Activated T-cell treated with anti-CD3 and anti-CD28 coated beads for 4 hours (primary cell): Measurements from ENCODE around the gene LYSMD1.
"Not testable (repeated sequence)": the region's sequence is repeated elsewhere in the genome, so short reads cannot be mapped to it uniquely, and the experiment has no call there.

ENCODE experiments used
- DNase-seq: peaks from one replicate; pipeline ENCODE4 v3.0.0-alpha.2; 2020

Gene LYSMD1, protein sequence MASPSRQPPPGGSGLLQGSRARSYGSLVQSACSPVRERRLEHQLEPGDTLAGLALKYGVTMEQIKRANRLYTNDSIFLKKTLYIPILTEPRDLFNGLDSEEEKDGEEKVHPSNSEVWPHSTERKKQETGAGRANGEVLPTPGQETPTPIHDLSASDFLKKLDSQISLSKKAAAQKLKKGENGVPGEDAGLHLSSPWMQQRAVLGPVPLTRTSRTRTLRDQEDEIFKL

DNA sequence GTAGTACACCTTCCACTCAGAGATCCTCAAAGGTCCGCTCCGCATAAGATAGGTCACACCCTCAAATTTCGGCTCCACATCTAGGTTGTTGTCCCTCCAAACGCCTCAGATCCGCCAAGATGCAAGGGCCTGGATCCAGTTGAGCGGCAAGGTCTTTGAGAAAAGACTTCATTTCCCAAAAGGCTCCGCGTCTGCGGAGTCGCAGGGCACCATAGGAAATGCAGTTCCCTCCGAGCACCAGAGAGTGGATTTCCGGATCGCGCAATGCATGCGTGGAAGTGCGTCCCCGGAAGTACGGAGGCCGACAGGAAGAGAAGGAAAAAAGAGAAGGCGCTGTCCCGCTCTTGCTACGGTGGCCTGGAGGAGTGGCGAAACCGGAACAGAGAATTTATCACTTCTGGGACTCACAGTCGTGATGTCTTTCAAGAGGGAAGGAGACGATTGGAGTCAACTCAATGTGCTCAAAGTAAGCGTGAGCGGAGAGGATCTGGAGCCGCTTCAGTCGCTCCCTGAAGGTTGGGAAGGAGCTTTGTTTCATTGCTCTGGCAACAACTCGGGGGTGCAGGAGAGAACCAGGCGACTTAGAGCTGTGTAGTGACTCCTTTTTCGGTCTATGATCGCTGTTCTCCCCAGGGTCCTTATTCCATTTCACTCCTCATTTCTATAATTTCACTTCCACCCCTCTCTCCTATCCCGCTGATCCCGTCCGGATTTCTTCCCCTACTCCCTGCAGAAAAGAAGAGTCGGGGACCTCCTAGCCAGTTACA, at the start of gene LYSMD1, which contains the start of gene SCNM1:
LYSMD1 (minus strand) TSS at position 165 of the 767 bp plus-strand sequence. CDS start 644 bp downstream, outside the sequence.
SCNM1 (plus strand) TSS at position 407 of the 767 bp plus-strand sequence; CDS start at position 416, 9 bp downstream.
- peak; percentile 91 for DNase-seq

DNA sequence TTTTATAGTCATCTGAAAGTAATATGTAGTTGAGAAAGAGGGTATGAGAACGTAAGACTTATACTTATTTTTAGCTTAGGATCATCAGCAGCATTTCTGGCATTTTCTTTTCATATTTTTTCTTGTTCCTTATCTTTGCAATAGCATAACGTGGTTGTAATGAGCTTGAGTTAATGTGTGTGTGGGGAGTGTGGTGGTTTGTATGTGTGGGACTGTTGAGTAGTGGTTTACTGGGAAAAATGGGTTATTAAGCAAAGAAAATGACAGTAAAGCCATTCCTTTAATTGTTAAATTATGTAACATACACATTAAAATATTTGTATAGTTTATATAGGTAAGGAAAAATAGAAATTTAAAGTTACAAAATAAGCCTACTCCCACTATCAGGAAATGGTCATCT, 47.9 kb upstream of the LYSMD1 start:
- no peak for DNase-seq

DNA sequence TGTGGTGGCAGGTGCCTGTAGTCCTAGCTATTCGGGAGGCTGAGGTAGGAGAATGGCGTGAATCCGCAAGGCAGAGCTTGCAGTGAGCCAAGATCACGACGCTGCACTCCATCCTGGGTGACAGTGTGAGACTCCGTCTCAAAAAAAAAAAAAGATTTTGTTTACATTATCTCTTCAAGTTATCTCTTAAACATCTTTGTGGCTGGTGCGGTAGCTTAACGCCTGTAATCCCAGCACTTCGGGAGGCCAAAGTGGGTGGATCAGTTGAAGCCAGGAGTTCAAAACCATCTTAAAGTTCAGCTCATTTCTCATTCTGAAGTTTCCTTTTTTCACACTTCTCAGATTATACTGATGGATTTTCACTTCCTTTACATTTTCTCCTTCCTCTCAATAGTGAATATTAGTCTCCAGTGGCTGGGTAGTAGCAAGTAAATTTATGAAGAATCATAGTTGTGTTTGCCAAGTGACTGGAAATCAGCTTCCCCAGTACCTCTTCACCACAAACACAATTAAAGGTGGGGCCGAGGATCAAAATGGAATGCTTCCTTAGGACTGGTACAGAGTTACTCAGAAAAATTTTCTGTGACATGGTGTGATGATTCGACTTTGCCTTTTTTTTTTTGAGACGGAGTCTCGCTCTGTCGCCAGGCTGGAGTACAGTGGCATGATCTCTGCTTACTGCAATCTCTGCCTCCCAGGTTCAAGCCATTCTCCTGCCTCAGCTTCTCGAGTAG, 46.4 kb upstream of the LYSMD1 start:
- DNase-seq, result no peak

DNA sequence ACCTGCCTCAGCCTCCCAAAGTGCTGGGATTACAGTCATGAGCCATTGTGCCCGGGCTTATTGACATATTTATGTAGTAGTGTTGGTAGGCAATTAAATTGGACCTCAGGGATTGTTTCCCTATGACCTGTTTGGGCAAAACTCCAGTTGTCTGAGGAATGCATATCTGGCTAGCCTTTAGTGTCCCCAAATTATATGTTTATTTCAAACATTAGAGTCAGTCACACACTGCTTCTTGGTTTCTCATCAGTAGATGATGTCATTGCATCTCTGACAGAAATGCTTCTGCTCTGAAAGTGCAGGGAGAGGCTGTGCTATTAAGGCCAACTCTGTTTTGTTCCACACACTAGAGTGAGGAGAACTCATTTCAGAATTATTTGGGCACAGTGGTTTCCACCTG, 45.1 kb upstream of the LYSMD1 start:
- DNase-seq, result no peak

DNA sequence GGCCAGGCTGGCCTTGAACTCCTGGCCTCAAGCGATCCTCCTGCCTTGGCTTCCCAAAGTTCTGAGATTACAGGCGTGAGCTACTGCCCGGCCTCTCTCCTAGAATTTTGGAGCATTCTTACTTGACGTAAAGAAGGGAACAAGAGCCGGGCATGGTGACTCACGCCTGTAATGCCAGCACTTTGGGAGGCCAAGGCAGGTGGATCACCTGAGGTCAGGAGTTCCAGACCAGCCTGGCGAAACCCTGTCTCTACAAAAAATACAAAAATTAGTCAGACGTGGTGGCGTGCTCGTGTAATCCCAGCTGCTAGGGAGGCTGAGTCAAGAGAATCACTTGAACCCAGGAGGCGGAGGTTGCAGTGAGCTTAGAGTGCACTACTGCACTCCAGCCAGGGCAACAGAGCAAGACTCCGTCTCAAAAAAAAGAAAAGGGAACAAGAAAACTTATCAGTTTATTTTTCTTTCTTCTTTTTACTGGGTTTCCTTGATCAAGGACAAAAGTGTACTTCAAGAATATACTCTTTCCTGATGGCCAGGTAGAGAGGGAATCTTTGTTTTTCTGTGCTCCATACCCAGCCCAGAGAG, 39.8 kb upstream of the LYSMD1 start:
- not testable (repeated sequence) for DNase-seq

DNA sequence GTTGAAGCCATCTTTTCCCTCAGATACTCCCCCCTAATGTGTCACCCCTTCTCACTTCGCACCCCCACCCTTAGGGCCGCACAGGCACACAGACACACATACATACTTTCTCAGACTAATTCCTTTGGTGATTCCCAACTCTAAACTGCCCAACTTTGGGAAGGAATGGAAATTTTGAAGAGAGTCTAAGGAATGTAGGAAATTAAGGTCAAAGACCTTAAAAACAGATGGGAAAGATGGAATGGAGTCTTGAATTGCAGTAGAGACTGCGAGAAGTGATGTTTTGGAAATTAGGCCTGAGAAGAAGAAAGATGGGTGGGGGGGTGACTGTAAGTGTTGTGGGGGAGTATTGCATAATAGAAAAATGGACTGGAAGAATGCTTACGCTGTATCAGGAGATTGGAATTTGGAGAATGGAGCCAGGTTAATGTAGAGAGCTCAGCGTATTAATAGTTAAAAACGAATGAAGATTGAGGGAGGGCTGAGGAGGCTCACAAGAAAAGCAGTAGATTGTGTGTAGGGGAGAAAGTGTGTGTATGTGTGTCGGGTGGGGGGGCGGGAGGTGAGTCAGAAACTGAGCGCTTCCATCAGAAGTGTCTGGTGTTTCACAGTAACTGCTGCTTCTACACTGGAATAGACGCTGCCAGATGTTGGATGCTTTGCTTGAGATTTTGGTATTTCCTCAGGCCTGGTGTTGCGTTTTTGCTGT, 34.3 kb upstream of the LYSMD1 start:
- no peak for DNase-seq

DNA sequence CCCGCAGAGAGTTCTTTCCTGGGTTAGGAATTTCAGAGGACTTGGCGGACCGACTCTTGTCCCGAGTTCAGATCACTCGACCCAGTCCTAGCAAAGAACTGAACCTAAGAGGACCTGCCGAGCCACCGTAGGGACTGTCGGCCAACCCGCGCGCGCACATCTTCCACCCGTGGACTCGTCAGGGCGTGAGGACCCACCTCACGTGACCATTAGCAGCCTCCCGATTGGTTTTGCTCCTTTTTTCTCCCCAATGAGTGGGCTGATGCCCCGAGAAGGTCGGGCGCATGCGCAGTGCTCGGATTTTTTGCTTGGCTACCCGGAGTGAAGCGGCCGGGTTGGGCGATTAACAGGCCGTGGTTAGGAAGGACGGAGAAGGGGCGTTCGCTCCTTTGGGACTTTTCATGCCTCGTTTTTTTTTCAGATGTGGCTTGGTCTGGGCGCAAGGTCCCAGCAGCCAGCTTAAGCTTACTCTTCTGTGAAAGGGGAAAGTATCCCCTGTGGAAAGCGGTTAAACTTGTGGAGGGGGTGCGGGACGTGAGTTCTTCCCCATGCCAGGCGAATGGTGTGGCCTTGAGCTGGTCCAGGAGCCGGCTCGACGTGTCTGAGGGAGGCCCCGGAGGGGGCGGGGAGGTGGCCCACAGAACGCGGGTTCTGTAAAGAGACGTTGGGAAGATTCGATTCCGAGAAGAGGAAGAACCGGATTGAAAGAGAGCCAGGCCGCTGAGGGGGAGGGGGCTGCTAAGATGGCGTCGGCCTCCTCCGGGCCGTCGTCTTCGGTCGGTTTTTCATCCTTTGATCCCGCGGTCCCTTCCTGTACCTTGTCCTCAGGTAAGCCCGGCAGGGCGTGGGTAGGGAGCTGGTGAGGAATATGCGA, 32.8 kb upstream of the LYSMD1 start, which contains the start of gene PIP5K1A:
PIP5K1A (plus strand) TSS at position 299 of the 874 bp plus-strand sequence; CDS start at position 744, 445 bp downstream.
- peak; percentile 97 for DNase-seq

DNA sequence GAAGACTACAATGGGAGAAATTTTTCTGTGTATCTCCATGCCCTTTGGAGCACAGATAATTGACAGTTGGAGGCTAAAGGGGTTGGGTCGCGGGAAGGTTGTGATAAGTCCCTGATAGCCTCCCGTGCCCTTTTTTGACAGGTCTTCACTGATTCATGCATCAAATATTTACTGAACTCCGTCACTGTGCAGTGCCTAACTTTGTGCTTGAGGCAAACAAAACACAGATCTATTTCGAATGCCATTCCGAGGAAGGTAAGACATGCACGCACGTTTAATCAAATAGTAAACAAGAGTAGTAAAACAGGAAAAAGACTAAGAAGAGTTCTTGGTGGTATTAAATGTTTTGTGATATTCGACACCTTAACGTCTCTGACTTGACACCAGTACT, 32.2 kb upstream of the LYSMD1 start:
- no peak for DNase-seq

DNA sequence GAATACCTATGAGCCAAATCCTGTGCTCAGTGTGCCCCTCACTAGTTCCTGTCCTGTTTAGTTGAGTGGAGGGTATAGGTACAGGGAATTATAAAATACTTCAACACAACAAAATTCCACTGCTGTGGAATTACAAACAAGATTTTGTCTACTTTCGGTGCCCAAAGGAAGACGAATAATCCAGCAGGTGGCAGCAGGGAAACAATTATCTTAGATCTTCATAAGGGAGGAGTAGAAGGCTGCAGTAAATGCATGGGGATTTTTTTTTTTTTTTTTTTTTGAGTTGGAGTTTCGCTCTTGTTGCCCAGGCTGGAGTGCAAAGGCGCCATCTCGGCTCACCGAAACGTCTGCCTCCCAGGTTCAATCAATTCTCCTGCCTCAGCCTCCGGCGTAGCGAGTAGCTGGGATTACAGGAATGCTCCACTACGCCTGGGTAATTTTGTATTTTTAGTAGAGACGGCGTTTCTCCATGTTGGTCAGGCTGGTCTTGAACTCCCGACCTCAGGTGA, 30.6 kb upstream of the LYSMD1 start:
- DNase-seq, result peak; percentile 38

DNA sequence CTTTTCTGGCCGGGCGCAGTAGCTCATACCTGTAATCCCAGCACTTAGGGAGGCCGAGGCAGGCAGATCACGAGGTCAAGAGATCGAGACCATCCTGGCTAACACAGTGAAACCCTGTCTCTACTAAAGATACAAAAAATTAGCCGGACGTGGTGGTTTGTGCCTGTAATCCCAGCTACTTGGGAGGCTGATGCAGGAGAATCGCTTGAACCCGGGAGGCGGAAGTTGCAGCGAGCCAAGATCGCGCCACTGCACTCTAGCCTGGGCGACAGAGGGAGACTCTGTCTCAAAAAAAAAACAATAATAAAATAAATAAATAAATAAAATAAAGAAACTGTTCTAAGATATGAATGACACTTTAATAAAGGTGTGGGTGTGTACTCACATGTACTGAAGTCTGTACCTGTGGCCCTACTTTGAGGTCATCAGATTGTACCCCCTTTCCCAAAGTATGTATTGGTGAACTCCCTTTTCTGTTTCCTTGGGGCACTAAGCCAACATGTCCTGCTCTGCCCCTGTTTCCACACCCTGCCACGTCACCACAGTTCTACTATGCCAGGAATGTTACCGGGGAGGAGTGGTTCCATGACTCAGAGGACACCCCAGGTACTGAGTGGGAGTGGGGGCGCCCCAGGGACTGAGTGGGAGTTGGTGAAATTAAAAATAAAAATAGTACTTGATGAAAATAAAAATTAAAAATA, 29.3 kb upstream of the LYSMD1 start:
- not testable (repeated sequence) for DNase-seq

DNA sequence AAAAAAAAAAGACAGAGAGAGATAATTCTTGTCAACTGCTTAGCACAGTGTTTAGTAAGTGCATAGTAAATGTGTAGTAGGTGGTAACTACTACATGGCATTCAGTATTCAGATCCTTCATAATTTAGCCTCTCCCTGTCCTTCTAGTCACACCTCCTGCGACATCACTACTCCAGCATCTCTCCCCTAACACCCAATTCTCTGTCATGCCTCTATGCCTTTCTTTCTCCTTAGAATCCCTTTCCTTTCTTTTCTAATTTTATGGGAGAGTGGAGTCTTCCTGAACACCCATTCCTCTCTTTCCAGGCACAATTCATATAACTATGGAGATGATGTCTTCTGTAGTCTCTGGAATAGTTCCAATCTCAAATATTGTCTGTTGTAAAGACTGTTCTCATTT, 28.2 kb upstream of the LYSMD1 start:
- DNase-seq, result no peak

DNA sequence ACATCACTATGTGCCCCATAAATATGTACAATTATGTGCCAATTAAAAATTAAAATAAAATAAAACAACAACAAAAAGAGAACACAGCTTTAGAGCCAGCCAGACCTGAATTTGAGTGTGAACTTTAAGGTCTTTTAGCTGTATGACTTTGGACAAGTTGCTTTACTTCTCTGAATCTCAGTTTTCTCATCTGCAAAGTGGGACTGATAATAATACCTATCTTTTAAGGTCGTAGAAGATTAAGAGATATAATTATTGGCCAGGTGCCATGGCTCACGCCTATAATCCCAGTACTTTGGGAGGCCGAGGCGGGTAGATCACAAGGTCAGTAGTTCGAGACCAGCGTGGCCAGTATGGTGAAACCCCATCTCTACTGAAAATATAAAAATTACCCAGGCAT, 27.6 kb upstream of the LYSMD1 start:
- no peak for DNase-seq

DNA sequence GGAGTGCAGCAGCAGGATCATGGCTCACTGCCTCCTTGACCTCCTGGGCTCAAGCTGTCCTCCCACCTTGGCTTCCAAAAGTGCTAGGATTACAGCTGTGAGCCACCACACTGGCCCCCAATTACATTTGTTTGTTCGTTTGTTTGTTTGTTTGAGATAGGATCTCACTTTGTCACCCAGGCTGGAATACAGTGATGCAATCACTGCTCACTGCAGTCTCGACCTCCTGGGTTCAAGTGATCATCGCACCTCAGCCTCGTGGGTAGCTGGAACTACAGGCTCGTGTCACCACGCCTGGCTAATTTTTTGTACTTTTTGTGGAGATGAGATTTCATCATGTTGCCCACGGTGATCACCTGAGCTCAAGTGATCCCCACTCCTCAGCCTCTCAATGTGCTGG, 26.3 kb upstream of the LYSMD1 start:
- no peak for DNase-seq

DNA sequence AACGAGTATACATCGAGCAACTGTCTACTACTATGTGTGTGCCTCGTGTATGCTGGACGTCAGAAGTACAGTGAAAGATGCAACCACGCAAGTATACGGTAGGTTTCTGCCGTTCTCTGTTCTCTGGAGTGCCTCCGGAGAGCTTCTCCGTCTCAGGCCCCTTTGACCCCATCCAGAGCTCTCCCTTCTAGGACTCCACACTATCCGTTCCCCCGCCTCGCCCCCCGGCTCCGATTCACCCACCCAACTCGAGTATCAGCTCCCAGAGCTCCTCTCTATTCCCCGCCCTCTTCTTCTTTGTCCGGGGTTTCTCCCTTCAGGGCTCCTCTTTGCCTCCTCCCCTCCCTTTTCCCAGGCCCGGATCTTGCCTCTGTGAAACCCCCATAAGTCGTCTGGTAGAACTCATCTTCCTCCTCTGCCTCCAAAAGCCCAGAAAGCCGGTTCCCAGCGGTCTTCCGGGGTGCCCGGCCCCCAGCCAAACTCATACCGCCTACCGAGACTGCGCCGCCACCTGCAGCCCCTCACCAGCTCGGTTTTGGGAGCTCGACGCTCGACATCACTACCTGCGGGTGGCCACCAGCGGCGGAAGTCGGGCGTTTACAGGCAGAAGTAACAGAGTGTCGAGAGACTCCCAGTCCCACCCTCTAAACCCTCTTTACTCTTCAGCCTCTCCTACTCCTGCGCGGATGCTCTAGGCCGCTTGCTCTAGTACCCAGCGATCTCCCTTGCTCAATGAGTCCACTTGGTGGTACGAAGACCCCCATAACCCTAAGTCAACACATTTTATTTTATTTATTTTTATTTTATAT, 24.1 kb upstream of the LYSMD1 start, which contains the start of gene VPS72:
VPS72 (minus strand) TSS at position 561 of the 809 bp plus-strand sequence; CDS start at position 485, 76 bp downstream.
- DNase-seq, result peak; percentile 69

DNA sequence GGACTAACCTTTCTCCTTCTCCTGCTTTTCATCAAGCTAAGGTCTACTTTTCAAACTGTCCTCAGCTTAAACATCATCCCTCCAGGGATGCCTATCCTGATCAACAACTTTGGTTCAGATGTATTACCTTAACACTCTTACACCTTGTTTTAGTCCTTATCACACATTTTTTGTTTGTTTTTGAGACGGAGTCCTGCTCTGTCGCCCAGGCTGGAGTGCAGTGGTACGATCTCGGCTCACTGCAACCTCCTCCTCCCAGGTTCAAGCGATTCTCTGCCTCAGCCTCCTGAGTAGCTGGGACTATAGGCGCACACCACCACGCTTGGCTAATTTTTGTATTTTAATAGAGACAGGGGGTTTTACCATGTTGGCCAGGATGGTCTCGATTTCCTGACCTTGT, 23.0 kb upstream of the LYSMD1 start:
- not testable (repeated sequence) for DNase-seq

DNA sequence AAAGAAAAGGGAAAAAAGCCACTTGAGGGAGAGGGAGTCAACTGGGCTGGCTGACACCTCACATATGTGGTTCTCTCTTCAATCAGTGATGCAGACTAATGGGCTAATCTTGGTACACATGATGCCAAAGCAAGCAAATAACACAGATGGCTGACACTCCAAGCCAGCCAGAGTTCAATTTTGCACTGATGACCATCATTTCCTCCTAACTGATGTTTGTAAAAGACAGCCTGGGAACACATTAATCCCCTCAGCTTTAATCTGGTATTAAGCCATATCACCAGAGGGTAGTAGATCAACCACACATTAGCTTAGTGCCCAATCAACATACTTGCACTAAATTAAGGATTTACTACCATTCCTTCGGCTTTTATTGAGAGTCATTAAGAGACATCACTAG, 21.5 kb upstream of the LYSMD1 start:
- no peak for DNase-seq

DNA sequence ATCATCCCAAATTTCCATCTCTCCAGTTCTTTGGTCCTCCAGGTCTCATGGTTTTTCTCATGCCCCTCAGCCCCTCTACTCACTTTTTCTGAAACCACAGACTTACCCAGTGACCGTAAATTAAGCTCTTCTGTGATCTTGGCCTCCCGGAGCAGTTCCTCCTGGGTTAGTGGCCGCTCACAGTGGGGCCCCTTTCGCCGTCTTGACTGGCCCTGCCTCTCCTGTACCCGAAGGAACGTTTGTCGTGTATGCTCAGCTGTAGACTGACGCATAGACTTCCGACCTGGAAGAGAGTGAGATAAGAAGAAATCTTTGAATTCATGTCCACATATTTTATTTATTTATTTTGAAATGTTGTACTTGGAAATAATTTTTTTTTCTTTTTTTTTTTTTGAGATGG, 18.5 kb upstream of the LYSMD1 start:
- DNase-seq, result no peak

DNA sequence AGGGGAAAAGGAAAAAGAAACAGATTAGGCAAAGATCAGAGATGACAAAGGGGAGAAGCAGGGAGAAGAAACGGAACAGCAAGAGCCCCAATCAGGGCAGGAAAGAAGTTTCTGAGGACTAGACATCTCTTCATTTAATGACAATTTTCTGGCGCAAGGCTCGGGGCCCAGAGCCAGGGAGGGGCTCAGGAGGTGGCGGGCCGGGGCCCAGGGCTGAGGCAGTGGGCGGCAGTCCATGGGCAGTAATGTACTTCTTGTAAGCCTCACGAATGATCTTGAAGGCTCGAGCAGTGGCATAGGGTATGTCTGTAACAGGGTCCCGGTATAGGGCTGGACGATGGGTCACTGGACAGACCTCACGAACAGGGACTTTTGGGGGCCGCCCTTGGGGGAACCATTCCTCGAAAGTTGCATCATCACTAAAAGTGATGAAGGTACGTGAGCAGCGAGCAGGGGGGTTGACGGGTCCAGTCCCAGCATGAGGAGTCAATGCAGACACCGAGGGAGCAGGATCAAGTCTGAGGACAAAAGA, 10.9 kb upstream of the LYSMD1 start:
- DNase-seq, result no peak

DNA sequence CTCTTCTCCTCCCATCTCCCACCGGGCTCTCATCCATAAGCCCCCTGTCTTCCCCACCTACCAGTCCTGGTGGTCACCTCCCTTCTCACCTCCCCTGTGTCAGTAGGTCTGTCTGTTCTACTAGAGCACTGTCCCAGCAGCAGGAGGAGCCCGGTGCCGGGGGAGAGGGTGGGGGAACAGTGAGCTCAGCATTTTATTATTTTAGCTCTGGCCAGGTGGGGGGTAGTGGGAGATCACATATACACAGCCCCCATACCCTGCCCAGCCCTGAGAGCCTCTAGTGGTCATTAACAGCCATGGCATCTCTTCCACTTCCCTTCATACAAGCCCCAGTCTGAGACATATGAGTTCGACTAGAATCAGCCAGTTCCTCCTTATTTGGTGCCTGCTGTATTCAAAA, 10.2 kb upstream of the LYSMD1 start, which contains the start of gene TMOD4:
TMOD4 (minus strand) TSS at position 119 of the 400 bp plus-strand sequence. CDS start 1,106 bp downstream, outside the sequence.
- DNase-seq, result no peak
